GM12878 (cell line): ENCODE data around the gene PKD1. TPM values are rescaled to one million over a fixed set of nuclear protein-coding genes. Genes with fewer than 3 reads are reported as not detected.

ENCODE experiments used
- ATAC-seq: fragments of 200-7000 bp; cut with Tn5 transposase; 3 replicates; pipeline ENCODE4 v1.9.1; 2020; ENCODE audit warnings: mild to moderate bottlenecking, moderate library complexity
- BruUV-seq: library from RNA; stranded (reverse); fragments of 400-500 nt; replicated peaks from 2 replicates; lab custom pipeline; 2021; lab: Mats Ljungman, UMichigan
- CTCF ChIA-PET: fragments of 300-600 bp; sonication (Branson Sonifier 250); formaldehyde crosslinking; extraction: SDS; loops from one replicate; lab custom pipeline; 2021; ENCODE audit warnings: inconsistent platforms; lab: Yijun Ruan, JAX
- POLR2A ChIA-PET: fragments of 350-600 bp; formaldehyde crosslinking; extraction: SDS; loops from one replicate; lab custom pipeline; 2021; ENCODE audit warnings: inconsistent platforms; lab: Charles Lee
- RAD21 ChIA-PET: fragments of 300-600 bp; sonication (Branson Sonifier 250); formaldehyde crosslinking; loops from one replicate; lab custom pipeline; 2023; ENCODE audit warnings: antibody characterized with exemption; ENCODE audit not compliant: unreplicated experiment; lab: Charles Lee
- SMC1A ChIA-PET: fragments of 300-600 bp; sonication (Branson Sonifier 250); formaldehyde crosslinking; loops from one replicate; lab custom pipeline; 2023; ENCODE audit not compliant: unreplicated experiment, uncharacterized antibody; lab: Charles Lee
- DNase-seq: peaks from one replicate; pipeline ENCODE4 v3.0.0-alpha.2; 2011; ENCODE audit warnings: low read depth, low spot score
- FAIRE-seq: peaks from 3 replicates; lab custom pipeline; 2011; peaks lifted over from hg19 to GRCh38; lab: Jason Lieb, UNC
- H2AFZ ChIP-seq: 2 replicates; pipeline ENCODE4 v1.6.0; 2011; ENCODE audit warnings: low read depth, low read length, control low read depth; ENCODE audit not compliant: control insufficient read depth
- H3K27ac ChIP-seq: 2 replicates; pipeline ENCODE4 v1.5.1; 2011; ENCODE audit warnings: control low read depth; ENCODE audit not compliant: control insufficient read depth, insufficient read depth
- H3K27me3 ChIP-seq, 2 experiments: replicated peaks in 1 of 2; 2 replicates each; pipeline versions ENCODE4 v1.6.0 to v1.6.1; 2011; ENCODE audit warnings: low read length in 1 of 2; ENCODE audit not compliant: control insufficient read depth in 2 of 2, insufficient read depth in 2 of 2
- H3K36me3 ChIP-seq, 2 experiments: 2 replicates each; pipeline ENCODE4 v1.5.1; 2011; ENCODE audit warnings: low read length in 1 of 2; ENCODE audit not compliant: control insufficient read depth in 2 of 2, insufficient read depth in 2 of 2
- H3K4me1 ChIP-seq: 2 replicates; pipeline ENCODE4 v1.6.1; 2011; ENCODE audit warnings: mild to moderate bottlenecking, low read length, moderate library complexity, mixed read lengths; ENCODE audit not compliant: control insufficient read depth, insufficient read depth
- H3K4me2 ChIP-seq: 2 replicates; pipeline ENCODE4 v1.6.0; 2011; ENCODE audit warnings: control low read depth; ENCODE audit not compliant: control insufficient read depth, insufficient read depth
- H3K4me3 ChIP-seq: fragments of 200-600 bp; sonication (generic); 2 replicates; pipeline ENCODE4 v1.5.1; 2016
- H3K79me2 ChIP-seq: 2 replicates; pipeline ENCODE4 v1.6.0; 2011; ENCODE audit warnings: low read length; ENCODE audit not compliant: control insufficient read depth, insufficient read depth
- H3K9ac ChIP-seq: 2 replicates; pipeline ENCODE4 v1.8.0; 2011; ENCODE audit warnings: low read length, control low read depth, mixed read lengths; ENCODE audit not compliant: control insufficient read depth, insufficient read depth
- H3K9me3 ChIP-seq: replicated peaks from 3 replicates; pipeline ENCODE4 v1.5.1; 2011; ENCODE audit warnings: mild to moderate bottlenecking, low read length; ENCODE audit not compliant: control insufficient read depth, insufficient read depth
- H4K20me1 ChIP-seq: 2 replicates; pipeline ENCODE4 v1.6.0; 2011; ENCODE audit not compliant: control insufficient read depth, insufficient read depth
- BRCA1 ChIP-seq: IDR thresholded peaks from 2 replicates; pipeline ENCODE4 v1.6.1; 2011; ENCODE audit warnings: low read depth, low read length, improper control_type of control experiment
- CBFB ChIP-seq: IDR thresholded peaks from 2 replicates; pipeline ENCODE4 v1.6.1; 2016; ENCODE audit warnings: antibody characterized with exemption, low read depth
- CEBPB ChIP-seq, 2 experiments: fragments of 150-350 bp in 1 of 2; IDR thresholded peaks; 2 replicates each; pipeline ENCODE4 v1.6.1; 2012 to 2014; ENCODE audit warnings: low read depth in 2 of 2, low read length in 2 of 2, borderline replicate concordance in 1 of 2, inconsistent platforms in 1 of 2
- CHD1 ChIP-seq: IDR thresholded peaks from 2 replicates; pipeline ENCODE4 v1.6.1; 2012; ENCODE audit warnings: low read depth, low read length, improper control_type of control experiment
- CHD2 ChIP-seq: IDR thresholded peaks from 2 replicates; pipeline ENCODE4 v1.6.1; 2011; ENCODE audit warnings: low read depth, low read length, improper control_type of control experiment, borderline replicate concordance
- MYC ChIP-seq: IDR thresholded peaks from 2 replicates; pipeline ENCODE4 v1.6.1; 2011; ENCODE audit warnings: mild to moderate bottlenecking, low read length, moderate library complexity, inconsistent platforms; ENCODE audit not compliant: insufficient read depth, insufficient replicate concordance, insufficient read length, severe bottlenecking
- NFIC ChIP-seq: IDR thresholded peaks from 2 replicates; pipeline ENCODE4 v1.6.1; 2012; ENCODE audit warnings: low read depth, mild to moderate bottlenecking, inconsistent platforms, low read length, moderate library complexity
- RAD21 ChIP-seq: IDR thresholded peaks from 2 replicates; pipeline ENCODE4 v1.6.1; 2011; ENCODE audit warnings: mild to moderate bottlenecking, low read depth, low read length, moderate library complexity; ENCODE audit not compliant: insufficient read depth
- RBBP5 ChIP-seq: fragments of 200-600 bp; sonication (generic); conservative IDR thresholded peaks from 2 replicates; pipeline ENCODE4 v1.6.1; 2016
- RCOR1 ChIP-seq: conservative IDR thresholded peaks from 2 replicates; pipeline ENCODE4 v1.6.1; 2012; ENCODE audit warnings: low read depth, low read length, improper control_type of control experiment
- TAF1 ChIP-seq: IDR thresholded peaks from 2 replicates; pipeline ENCODE4 v1.6.1; 2011; ENCODE audit warnings: mild to moderate bottlenecking, low read depth, low read length, borderline replicate concordance
- TCF7 ChIP-seq: IDR thresholded peaks from 2 replicates; pipeline ENCODE4 v1.6.1; 2014; ENCODE audit warnings: antibody characterized with exemption, borderline replicate concordance
- ZNF217 ChIP-seq: fragments of 450-650 bp; IDR thresholded peaks from 2 replicates; pipeline ENCODE4 v1.6.1; 2017; ENCODE audit warnings: antibody characterized with exemption, mild to moderate bottlenecking
- WGBS: methylation state at CpG from one replicate; pipeline ENCODE4 v1.1.6; 2016; ENCODE audit warnings: low lambda C conversion rate; ENCODE audit not compliant: insufficient replicate concordance, insufficient coverage; ENCODE audit errors: missing lambda C conversion rate; 5-methylcytosine and 5-hydroxymethylcytosine counted together
- in situ Hi-C: fragments of 300-500 bp; cut with MboI; formaldehyde crosslinking; loops from 9 replicates; pipeline ENCODE4 v1.14.3; 2018; ENCODE audit warnings: mixed read lengths
- intact Hi-C: fragments of 100-400 bp; cut with micrococcal nuclease; formaldehyde crosslinking; loops from one replicate; pipeline ENCODE4 v1.14.2; 2022; ENCODE audit not compliant: unreplicated experiment
- polyA plus RNA-seq, 11 experiments: library from polyadenylated mRNA; depleted of rRNA in 4 of 11; unstranded in 6 of 11; stranded (reverse) in 5 of 11; fragments of >200 nt; fragmentation: Nextera tagmentation in 4 of 11; fragmentation: Illumina TruSeq in 1 of 11; extraction: Ambion mirVana in 4 of 11; extraction: Trizol in 1 of 11; gene quantifications; 1 replicate in 1 of 11; 2 replicates in 10 of 11; pipeline versions ENCODE4 v1.2.1 to v1.2.3, GENCODE V29; 2011 to 2016; ENCODE audit warnings: inconsistent platforms in 2 of 11, missing spikeins in 2 of 11, low read depth in 1 of 11
- total RNA-seq, 4 experiments: library from RNA; depleted of rRNA in 3 of 4; stranded (reverse); fragments of >200 nt in 3 of 4; fragmentation: Illumina TruSeq in 1 of 4; extraction: Trizol in 1 of 4; gene quantifications; 2 replicates each; pipeline versions ENCODE4 v1.2.1 to v1.2.3, GENCODE V29; 2013 to 2021
- TF ChIP-seq, protein P1 (sequence below): fragments of 450-650 bp; formaldehyde crosslinking; IDR thresholded peaks from 2 replicates; pipeline ENCODE4 v1.4.0; 2022; ENCODE audit warnings: mild to moderate bottlenecking, moderate library complexity
- TF ChIP-seq, protein P2 (sequence below): fragments of 450-650 bp; IDR thresholded peaks from 2 replicates; pipeline ENCODE4 v1.6.1; 2018; ENCODE audit warnings: borderline replicate concordance, mild to moderate bottlenecking; ENCODE audit not compliant: partially characterized antibody
- TF ChIP-seq, protein P3 (sequence below): fragments of 450-650 bp; IDR thresholded peaks from 2 replicates; pipeline ENCODE4 v1.6.1; 2017; ENCODE audit warnings: mild to moderate bottlenecking, low read depth, inconsistent platforms; ENCODE audit not compliant: poor library complexity, severe bottlenecking
- TF ChIP-seq, protein P4 (sequence below): IDR thresholded peaks from 2 replicates; pipeline ENCODE4 v1.6.1; 2012; ENCODE audit warnings: low read depth, low read length, improper control_type of control experiment

PKD1 gene
- total and polyA plus RNA-seq, 10 of the 15 experiments (the other 5 are each of a cell fraction or from before 2014, with no cell fraction given), result 0.11 to 62.0 (median 6.1) TPM

DNA sequence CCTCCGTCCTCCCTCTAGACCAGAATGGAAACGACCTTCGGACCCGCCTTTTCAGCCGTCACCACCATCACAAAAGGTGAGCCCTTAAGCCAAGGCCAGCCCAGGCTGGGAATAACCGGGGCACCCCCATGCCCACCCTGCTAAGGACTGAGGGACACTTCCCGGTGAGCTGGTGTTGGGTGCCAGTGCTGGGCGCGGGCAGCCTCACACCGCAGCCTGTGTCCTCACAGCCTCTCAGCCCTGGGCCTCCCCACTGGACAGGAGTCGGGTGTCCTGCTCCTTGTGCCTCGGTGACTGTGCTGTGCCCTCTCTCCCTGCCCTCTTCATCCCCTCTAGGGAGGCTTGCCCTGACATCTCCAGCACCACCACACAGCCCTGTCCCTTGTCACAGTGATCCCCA, 30.2 kb upstream of the PKD1 start:
- no peaks in the 10 kb centered on the region for H4K20me1 ChIP-seq
- POLR2A ChIA-PET, result no interaction called here
- no peaks in the 10 kb centered on the region for H3K27me3 ChIP-seq
- no peak overlapping the region for H3K27ac ChIP-seq
- intact Hi-C loops, result no loop called here
- SMC1A ChIA-PET, result no interaction called here
- in situ Hi-C loops, result no loop called here
- ATAC-seq (no peak), FAIRE-seq (no peak), DNase-seq (no peak)
- H3K4me2 ChIP-seq, result no peak overlapping the region
- no peak overlapping the region for H3K9ac ChIP-seq
- no peak overlapping the region for H2AFZ ChIP-seq
- RAD21 ChIA-PET, result no interaction called here
- no peak overlapping the region for H3K4me3 ChIP-seq
- TF ChIP-seq MYC (no peak), CHD2 (no peak), BRCA1 (no peak), CHD1 (no peak), TCF7 (no peak), RCOR1 (no peak), TAF1 (no peak), CEBPB (IDR thresholded peaks at IDR 0.05; ENCODE audit: borderline replicate concordance in 1 of 2, low read depth in 2 of 2, low read length in 2 of 2) (no peak), NFIC (no peak), ZNF217 (no peak), CBFB (no peak), RBBP5 (no peak), RAD21 (no peak)
- TF ChIP-seq, protein P1, sequence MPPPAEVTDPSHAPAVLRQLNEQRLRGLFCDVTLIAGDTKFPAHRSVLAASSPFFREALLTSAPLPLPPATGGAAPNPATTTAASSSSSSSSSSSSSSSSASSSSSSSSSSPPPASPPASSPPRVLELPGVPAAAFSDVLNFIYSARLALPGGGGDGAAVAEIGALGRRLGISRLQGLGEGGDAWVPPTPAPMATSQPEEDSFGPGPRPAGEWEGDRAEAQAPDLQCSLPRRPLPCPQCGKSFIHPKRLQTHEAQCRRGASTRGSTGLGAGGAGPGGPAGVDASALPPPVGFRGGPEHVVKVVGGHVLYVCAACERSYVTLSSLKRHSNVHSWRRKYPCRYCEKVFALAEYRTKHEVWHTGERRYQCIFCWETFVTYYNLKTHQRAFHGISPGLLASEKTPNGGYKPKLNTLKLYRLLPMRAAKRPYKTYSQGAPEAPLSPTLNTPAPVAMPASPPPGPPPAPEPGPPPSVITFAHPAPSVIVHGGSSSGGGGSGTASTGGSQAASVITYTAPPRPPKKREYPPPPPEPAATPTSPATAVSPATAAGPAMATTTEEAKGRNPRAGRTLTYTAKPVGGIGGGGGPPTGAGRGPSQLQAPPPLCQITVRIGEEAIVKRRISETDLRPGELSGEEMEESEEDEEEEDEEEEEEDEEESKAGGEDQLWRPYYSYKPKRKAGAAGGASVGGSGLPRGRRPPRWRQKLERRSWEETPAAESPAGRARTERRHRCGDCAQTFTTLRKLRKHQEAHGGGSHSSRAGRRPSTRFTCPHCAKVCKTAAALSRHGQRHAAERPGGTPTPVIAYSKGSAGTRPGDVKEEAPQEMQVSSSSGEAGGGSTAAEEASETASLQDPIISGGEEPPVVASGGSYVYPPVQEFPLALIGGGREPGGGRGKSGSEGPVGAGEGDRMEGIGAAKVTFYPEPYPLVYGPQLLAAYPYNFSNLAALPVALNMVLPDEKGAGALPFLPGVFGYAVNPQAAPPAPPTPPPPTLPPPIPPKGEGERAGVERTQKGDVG (CRISPR knock-in tag), result no peak
- TF ChIP-seq, protein P2, sequence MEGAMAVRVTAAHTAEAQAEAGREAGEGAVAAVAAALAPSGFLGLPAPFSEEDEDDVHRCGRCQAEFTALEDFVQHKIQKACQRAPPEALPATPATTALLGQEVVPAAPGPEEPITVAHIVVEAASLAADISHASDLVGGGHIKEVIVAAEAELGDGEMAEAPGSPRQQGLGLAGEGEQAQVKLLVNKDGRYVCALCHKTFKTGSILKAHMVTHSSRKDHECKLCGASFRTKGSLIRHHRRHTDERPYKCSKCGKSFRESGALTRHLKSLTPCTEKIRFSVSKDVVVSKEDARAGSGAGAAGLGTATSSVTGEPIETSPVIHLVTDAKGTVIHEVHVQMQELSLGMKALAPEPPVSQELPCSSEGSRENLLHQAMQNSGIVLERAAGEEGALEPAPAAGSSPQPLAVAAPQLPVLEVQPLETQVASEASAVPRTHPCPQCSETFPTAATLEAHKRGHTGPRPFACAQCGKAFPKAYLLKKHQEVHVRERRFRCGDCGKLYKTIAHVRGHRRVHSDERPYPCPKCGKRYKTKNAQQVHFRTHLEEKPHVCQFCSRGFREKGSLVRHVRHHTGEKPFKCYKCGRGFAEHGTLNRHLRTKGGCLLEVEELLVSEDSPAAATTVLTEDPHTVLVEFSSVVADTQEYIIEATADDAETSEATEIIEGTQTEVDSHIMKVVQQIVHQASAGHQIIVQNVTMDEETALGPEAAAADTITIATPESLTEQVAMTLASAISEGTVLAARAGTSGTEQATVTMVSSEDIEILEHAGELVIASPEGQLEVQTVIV, result no peak
- TF ChIP-seq, protein P3, sequence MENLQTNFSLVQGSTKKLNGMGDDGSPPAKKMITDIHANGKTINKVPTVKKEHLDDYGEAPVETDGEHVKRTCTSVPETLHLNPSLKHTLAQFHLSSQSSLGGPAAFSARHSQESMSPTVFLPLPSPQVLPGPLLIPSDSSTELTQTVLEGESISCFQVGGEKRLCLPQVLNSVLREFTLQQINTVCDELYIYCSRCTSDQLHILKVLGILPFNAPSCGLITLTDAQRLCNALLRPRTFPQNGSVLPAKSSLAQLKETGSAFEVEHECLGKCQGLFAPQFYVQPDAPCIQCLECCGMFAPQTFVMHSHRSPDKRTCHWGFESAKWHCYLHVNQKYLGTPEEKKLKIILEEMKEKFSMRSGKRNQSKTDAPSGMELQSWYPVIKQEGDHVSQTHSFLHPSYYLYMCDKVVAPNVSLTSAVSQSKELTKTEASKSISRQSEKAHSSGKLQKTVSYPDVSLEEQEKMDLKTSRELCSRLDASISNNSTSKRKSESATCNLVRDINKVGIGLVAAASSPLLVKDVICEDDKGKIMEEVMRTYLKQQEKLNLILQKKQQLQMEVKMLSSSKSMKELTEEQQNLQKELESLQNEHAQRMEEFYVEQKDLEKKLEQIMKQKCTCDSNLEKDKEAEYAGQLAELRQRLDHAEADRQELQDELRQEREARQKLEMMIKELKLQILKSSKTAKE, result no peak
- TF ChIP-seq, protein P4, sequence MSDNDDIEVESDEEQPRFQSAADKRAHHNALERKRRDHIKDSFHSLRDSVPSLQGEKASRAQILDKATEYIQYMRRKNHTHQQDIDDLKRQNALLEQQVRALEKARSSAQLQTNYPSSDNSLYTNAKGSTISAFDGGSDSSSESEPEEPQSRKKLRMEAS, result no peak
- no peaks in the 10 kb centered on the region; the same call in 2 of the 3 replicates for H3K9me3 ChIP-seq
- CTCF ChIA-PET, result no interaction called here
- 100% methylated on average over 12 of the region's 12 CpGs for WGBS
- BruUV-seq, result no TSS peak
- H3K79me2 ChIP-seq, result peaks cover 22% of the 10 kb centered on the region
- peaks cover under 1% of the 10 kb centered on the region; the same call in 1 of the 2 replicates for H3K4me1 ChIP-seq
- H3K36me3 ChIP-seq, result peaks cover 6 to 21% of the 10 kb centered on the region in 2 experiments; a peak in 3 of 4 replicates
